DMS153 (cell line): ENCODE measurements around the gene SIN3B.
"Not testable (repeated sequence)": the region's sequence is repeated elsewhere in the genome, so short reads cannot be mapped to it uniquely, and the experiment has no call there.

Source experiments
- DNase-seq: peaks from one replicate; lab custom pipeline; 2025; lab: John Stamatoyannopoulos, UW

The SIN3B gene

GRCh38 chr19:16868423-16869130 lies 39.4 kb downstream of the SIN3B start:
- no peak for DNase-seq

GRCh38 chr19:16869331-16869972 lies 40.3 kb downstream of the SIN3B start:
- DNase-seq, result no peak

- no peak for DNase-seq
Observed at GRCh38 chr19:16871871-16872270, 42.7 kb downstream of the SIN3B start.

GRCh38 chr19:16872728-16873127 lies 43.5 kb downstream of the SIN3B start:
- DNase-seq, result no peak

- no peak for DNase-seq
Observed at GRCh38 chr19:16873594-16873993, 44.4 kb downstream of the SIN3B start.

- DNase-seq, result no peak
Observed at GRCh38 chr19:16874250-16874977, 45.2 kb downstream of the SIN3B start.

- DNase-seq, result not testable (repeated sequence)
Observed at GRCh38 chr19:16874978-16875299, 45.7 kb downstream of the SIN3B start.

- no peak for DNase-seq
Observed at GRCh38 chr19:16875584-16876555, 46.7 kb downstream of the SIN3B start.

GRCh38 chr19:16876904-16877361 lies 47.7 kb downstream of the SIN3B start:
- DNase-seq, result no peak

GRCh38 chr19:16877581-16877980 lies 48.4 kb downstream of the SIN3B start:
- DNase-seq, result no peak

GRCh38 chr19:16878181-16878965 lies 49.2 kb downstream of the SIN3B start:
- no peak for DNase-seq

- no peak for DNase-seq
Observed at GRCh38 chr19:16880884-16881554, 51.8 kb downstream of the SIN3B start.

GRCh38 chr19:16882146-16882545 lies 52.9 kb downstream of the SIN3B start:
- DNase-seq, result no peak

- DNase-seq, result no peak
Observed at GRCh38 chr19:16883522-16883921, 54.3 kb downstream of the SIN3B start.

- no peak for DNase-seq
Observed at GRCh38 chr19:16885166-16885565, 56.0 kb downstream of the SIN3B start.

- no peak for DNase-seq
Observed at GRCh38 chr19:16886305-16886880, 57.2 kb downstream of the SIN3B start.

GRCh38 chr19:16887353-16888265 lies 58.4 kb downstream of the SIN3B start:
- no peak for DNase-seq

- peak; percentile 56 for DNase-seq
Observed at GRCh38 chr19:16888629-16889365, 59.6 kb downstream of the SIN3B start, which contains the start of gene F2RL3. Gene F2RL3, plus strand, starts transcription at chr19:16888999. Its CDS starts 191 bp downstream, at chr19:16889190.
